Measurements from ENCODE around the gene CHST11. TPM values are rescaled to one million over a fixed set of nuclear protein-coding genes. Genes with fewer than 3 reads are reported as not detected.

The CHST11 gene
- total and polyA plus RNA-seq, 9 of the 15 experiments (the other 6 are each of a cell fraction or from before 2014, with no cell fraction given) = 2.3 to 38.7 (median 15.0) TPM

DNA sequence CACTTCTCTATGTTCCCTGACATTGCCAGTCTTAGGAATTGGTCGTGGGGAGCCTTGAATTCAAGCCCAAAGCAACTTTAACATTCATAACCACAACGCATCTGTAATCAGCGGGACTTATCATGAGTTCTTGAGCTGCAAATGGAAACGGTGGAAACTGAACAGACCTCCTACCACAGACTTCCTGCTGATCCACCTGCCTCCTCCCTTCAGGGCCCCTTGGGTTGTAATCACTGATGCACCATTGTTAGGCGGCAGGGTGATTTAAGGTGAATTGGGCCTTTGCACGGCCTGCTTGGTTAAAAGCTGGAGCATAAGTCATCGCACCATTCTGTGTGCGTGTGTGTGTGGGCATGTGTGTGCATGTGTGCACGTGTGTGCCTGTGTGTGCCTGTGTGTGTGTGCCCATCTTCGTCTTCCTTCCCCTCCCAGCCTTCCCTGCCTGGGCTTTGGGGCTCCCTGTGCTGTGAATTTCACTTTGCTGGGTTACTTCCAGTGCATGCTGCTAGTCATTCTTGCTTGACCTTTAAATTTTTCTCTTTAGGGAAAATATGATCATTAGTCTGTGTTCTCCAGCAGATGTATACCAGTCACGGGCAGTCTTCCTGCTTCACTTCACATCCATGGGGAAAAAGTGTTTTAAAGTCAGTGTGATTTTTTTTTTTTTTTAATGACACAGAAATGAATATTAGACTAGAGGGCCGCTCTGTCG, 29.1 kb downstream of the CHST11 start (continued):
- TF ChIP-seq, protein P1, sequence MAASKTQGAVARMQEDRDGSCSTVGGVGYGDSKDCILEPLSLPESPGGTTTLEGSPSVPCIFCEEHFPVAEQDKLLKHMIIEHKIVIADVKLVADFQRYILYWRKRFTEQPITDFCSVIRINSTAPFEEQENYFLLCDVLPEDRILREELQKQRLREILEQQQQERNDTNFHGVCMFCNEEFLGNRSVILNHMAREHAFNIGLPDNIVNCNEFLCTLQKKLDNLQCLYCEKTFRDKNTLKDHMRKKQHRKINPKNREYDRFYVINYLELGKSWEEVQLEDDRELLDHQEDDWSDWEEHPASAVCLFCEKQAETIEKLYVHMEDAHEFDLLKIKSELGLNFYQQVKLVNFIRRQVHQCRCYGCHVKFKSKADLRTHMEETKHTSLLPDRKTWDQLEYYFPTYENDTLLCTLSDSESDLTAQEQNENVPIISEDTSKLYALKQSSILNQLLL (CRISPR knock-in tag; IDR thresholded peaks at IDR 0.05; ENCODE audit: borderline replicate concordance) = no peak
- TF ChIP-seq EP300 (IDR thresholded peaks at IDR 0.05; ENCODE audit: low read length) = peak; percentile 63
- TF ChIP-seq TBL1XR1 (IDR thresholded peaks at IDR 0.05; ENCODE audit: low read length in 2 of 2) = peak in 1 of 2 experiments; percentile 66; a peak in 2 of 4 replicates
- no peak for TF ChIP-seq NR2C1 (IDR thresholded peaks at IDR 0.05)
- 0 out of 2 replicates have a peak, but pooled peaks have one; percentile 21 for TF ChIP-seq NR2C1 (tag; IDR thresholded peaks at IDR 0.05)
- TF ChIP-seq DPF2 (IDR thresholded peaks at IDR 0.05) = peak; percentile 46; the same call in 1 of the 2 replicates
- no peak for TF ChIP-seq RHOXF2B (CRISPR knock-in tag; conservative IDR thresholded peaks at IDR 0.05)
- TF ChIP-seq CXXC5 (CRISPR knock-in tag; IDR thresholded peaks at IDR 0.05) = peak; percentile 83
- TF ChIP-seq ZKSCAN1 (IDR thresholded peaks at IDR 0.05; ENCODE audit: low read depth, low read length) = no peak
- 0 out of 2 replicates have a peak, but pooled peaks have one; percentile 16 for TF ChIP-seq STAT5A (IDR thresholded peaks at IDR 0.05; ENCODE audit: borderline replicate concordance, low read length)
- TF ChIP-seq FOSL1 (tag; conservative IDR thresholded peaks at IDR 0.05) = 0 out of 2 replicates have a peak, but pooled peaks have one; percentile 41
- no peak for TF ChIP-seq KDM4B (IDR thresholded peaks at IDR 0.05; ENCODE audit: borderline replicate concordance in 2 of 2, low read depth in 1 of 2)
- TF ChIP-seq, protein P2, sequence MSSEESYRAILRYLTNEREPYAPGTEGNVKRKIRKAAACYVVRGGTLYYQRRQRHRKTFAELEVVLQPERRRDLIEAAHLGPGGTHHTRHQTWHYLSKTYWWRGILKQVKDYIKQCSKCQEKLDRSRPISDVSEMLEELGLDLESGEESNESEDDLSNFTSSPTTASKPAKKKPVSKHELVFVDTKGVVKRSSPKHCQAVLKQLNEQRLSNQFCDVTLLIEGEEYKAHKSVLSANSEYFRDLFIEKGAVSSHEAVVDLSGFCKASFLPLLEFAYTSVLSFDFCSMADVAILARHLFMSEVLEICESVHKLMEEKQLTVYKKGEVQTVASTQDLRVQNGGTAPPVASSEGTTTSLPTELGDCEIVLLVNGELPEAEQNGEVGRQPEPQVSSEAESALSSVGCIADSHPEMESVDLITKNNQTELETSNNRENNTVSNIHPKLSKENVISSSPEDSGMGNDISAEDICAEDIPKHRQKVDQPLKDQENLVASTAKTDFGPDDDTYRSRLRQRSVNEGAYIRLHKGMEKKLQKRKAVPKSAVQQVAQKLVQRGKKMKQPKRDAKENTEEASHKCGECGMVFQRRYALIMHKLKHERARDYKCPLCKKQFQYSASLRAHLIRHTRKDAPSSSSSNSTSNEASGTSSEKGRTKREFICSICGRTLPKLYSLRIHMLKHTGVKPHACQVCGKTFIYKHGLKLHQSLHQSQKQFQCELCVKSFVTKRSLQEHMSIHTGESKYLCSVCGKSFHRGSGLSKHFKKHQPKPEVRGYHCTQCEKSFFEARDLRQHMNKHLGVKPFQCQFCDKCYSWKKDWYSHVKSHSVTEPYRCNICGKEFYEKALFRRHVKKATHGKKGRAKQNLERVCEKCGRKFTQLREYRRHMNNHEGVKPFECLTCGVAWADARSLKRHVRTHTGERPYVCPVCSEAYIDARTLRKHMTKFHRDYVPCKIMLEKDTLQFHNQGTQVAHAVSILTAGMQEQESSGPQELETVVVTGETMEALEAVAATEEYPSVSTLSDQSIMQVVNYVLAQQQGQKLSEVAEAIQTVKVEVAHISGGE (CRISPR knock-in tag; IDR thresholded peaks at IDR 0.05) = no peak; a peak in 1 of 6 replicates
- peak; percentile 35 for TF ChIP-seq MEIS2 (IDR thresholded peaks at IDR 0.05; ENCODE audit: partially characterized antibody)
- TF ChIP-seq, protein P3, sequence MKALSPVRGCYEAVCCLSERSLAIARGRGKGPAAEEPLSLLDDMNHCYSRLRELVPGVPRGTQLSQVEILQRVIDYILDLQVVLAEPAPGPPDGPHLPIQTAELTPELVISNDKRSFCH (CRISPR knock-in tag; IDR thresholded peaks at IDR 0.05) = no peak
- TF ChIP-seq, protein P3 (tag; IDR thresholded peaks at IDR 0.05) = peak; percentile 68; the same call in 1 of the 2 replicates
- TF ChIP-seq L3MBTL2 (IDR thresholded peaks at IDR 0.05) = peak; percentile 57; the same call in 1 of the 2 replicates
- TF ChIP-seq, protein P4, sequence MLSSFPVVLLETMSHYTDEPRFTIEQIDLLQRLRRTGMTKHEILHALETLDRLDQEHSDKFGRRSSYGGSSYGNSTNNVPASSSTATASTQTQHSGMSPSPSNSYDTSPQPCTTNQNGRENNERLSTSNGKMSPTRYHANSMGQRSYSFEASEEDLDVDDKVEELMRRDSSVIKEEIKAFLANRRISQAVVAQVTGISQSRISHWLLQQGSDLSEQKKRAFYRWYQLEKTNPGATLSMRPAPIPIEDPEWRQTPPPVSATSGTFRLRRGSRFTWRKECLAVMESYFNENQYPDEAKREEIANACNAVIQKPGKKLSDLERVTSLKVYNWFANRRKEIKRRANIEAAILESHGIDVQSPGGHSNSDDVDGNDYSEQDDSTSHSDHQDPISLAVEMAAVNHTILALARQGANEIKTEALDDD (IDR thresholded peaks at IDR 0.05) = peak; percentile 86
- TF ChIP-seq ZNF140 (CRISPR knock-in tag; IDR thresholded peaks at IDR 0.05) = no peak
